Neural cell (in vitro differentiated cells): ENCODE data around the gene PACS1.

Source experiments
- EP300 ChIP-seq: fragments of 450-650 bp; conservative IDR thresholded peaks from 2 replicates; pipeline ENCODE4 v1.6.1; 2014; ENCODE audit warnings: antibody characterized with exemption, mild to moderate bottlenecking, moderate library complexity; ENCODE audit not compliant: poor library complexity, severe bottlenecking
- POLR2AphosphoS5 ChIP-seq: IDR thresholded peaks from 2 replicates; pipeline ENCODE4 v1.6.1; 2012
- TAF1 ChIP-seq: IDR thresholded peaks from 2 replicates; pipeline ENCODE4 v1.6.1; 2012; ENCODE audit warnings: low read depth
- TF ChIP-seq, protein P1 (sequence below): fragments of 450-650 bp; IDR thresholded peaks from 2 replicates; pipeline ENCODE4 v1.5.1; 2014; ENCODE audit warnings: antibody characterized with exemption, mild to moderate bottlenecking, moderate library complexity; ENCODE audit not compliant: poor library complexity, severe bottlenecking

DNA sequence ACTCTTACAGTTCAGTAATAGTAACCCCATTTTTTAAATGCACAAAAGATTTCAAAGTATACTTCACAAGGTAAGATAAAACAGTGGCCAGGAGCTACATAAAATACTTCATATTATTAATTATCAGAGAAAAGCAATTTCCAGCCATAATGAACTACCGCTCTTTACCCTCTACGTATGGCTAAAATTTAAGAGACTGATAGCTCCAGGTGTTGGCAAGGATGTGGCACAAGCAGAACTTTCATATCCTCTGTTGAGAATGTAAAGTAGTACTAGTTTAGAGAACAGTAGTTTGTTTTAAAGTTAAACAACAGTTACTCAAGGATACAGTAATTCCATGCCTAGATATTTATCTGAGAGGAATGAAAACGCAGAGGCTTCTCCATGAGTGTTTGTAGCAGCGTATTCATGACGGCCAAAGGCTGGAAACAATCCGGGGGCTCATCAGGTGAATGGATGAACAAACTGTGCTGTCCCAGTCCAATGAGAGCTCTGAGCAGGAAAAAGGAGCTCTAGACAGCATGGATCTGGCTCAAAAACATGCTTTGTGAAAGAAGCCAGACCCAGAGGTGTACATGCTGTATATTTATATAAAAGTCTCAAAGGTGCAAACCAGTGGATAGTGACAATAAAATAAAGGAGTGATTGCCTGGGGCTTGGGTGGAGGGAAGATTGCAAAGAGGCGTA is 85.5 kb downstream of the PACS1 start:
- TF ChIP-seq, protein P1, sequence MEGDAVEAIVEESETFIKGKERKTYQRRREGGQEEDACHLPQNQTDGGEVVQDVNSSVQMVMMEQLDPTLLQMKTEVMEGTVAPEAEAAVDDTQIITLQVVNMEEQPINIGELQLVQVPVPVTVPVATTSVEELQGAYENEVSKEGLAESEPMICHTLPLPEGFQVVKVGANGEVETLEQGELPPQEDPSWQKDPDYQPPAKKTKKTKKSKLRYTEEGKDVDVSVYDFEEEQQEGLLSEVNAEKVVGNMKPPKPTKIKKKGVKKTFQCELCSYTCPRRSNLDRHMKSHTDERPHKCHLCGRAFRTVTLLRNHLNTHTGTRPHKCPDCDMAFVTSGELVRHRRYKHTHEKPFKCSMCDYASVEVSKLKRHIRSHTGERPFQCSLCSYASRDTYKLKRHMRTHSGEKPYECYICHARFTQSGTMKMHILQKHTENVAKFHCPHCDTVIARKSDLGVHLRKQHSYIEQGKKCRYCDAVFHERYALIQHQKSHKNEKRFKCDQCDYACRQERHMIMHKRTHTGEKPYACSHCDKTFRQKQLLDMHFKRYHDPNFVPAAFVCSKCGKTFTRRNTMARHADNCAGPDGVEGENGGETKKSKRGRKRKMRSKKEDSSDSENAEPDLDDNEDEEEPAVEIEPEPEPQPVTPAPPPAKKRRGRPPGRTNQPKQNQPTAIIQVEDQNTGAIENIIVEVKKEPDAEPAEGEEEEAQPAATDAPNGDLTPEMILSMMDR = no peak
- TF ChIP-seq EP300 (no peak), POLR2AphosphoS5 (no peak), TAF1 (no peak)
